ENCODE data around the gene SLC1A5. TPM values are rescaled to one million over a fixed set of nuclear protein-coding genes. Genes with fewer than 3 reads are reported as not detected.
"Not testable (repeated sequence)": the region's sequence is repeated elsewhere in the genome, so short reads cannot be mapped to it uniquely, and the experiment has no call there.

SLC1A5 gene
- polyA plus RNA-seq, 1 donor from 2014 or later, result 1.1 TPM

DNA sequence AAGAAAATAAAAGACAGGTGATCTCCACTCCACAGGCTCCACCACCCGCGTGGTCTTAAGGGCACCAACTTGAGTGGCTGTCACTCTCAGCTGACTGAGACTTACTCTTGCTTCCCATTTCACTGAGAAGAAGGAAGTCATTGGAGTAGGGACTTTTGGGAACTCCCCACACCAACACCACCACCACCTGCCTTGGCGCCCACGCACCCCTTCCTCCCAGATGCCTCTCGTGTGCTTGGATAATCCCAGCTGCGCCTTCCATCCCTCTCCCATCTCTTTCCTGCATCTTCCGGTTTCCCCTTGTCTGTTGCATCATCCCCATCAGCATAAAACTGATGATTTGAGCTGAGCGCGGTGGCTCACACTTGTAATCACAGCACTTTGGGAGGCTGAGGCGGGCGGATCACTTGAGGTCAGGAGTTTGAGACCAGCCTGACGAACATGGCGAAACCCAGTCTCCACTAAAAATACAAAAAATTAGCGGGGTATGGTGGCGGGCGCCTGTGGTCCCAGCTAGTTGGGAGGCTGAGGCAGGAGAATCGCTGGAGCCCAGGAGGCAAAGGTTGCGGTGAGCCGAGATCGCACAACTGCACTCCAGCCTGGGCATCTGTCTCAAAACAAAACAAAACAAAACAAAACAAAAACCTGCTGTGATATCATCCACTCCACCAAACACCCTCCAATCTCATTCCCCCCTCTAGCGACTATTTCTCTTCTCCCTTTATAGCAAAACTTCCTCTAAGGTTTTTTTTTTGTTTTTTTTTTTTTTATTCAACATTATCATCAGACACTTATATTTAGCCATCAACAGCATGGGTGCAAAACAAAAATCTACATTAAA lies 36.7 kb upstream of the SLC1A5 start:
- no peaks in the 10 kb centered on the region for H3K36me3 ChIP-seq (ENCODE audit: insufficient read depth, low read length)
- no peaks in the 10 kb centered on the region for H3K9me3 ChIP-seq (ENCODE audit: low read length)
- no peak overlapping the region for H2AFZ ChIP-seq (ENCODE audit: low read depth, low read length)
- no peaks in the 10 kb centered on the region for H4K20me1 ChIP-seq (ENCODE audit: insufficient read depth)
- no peak overlapping the region for H3K4me2 ChIP-seq (ENCODE audit: low read length)
- TF ChIP-seq, protein P1, sequence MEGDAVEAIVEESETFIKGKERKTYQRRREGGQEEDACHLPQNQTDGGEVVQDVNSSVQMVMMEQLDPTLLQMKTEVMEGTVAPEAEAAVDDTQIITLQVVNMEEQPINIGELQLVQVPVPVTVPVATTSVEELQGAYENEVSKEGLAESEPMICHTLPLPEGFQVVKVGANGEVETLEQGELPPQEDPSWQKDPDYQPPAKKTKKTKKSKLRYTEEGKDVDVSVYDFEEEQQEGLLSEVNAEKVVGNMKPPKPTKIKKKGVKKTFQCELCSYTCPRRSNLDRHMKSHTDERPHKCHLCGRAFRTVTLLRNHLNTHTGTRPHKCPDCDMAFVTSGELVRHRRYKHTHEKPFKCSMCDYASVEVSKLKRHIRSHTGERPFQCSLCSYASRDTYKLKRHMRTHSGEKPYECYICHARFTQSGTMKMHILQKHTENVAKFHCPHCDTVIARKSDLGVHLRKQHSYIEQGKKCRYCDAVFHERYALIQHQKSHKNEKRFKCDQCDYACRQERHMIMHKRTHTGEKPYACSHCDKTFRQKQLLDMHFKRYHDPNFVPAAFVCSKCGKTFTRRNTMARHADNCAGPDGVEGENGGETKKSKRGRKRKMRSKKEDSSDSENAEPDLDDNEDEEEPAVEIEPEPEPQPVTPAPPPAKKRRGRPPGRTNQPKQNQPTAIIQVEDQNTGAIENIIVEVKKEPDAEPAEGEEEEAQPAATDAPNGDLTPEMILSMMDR (IDR thresholded peaks at IDR 0.05; ENCODE audit: poor library complexity, severe bottlenecking), result no peak
- TF ChIP-seq POLR2AphosphoS5 (IDR thresholded peaks at IDR 0.05) (no peak), SMC3 (conservative IDR thresholded peaks at IDR 0.05; ENCODE audit: poor library complexity) (no peak), EZH2 (IDR thresholded peaks at IDR 0.05; ENCODE audit: borderline replicate concordance, insufficient read depth, low read length, poor library complexity, severe bottlenecking) (no peak), RAD21 (conservative IDR thresholded peaks at IDR 0.05) (no peak), EP300 (conservative IDR thresholded peaks at IDR 0.05; ENCODE audit: poor library complexity, severe bottlenecking) (no peak), MXI1 (conservative IDR thresholded peaks at IDR 0.05; ENCODE audit: poor library complexity, severe bottlenecking) (no peak), TAF1 (IDR thresholded peaks at IDR 0.05; ENCODE audit: low read depth) (no peak)
- TF ChIP-seq, protein P2, sequence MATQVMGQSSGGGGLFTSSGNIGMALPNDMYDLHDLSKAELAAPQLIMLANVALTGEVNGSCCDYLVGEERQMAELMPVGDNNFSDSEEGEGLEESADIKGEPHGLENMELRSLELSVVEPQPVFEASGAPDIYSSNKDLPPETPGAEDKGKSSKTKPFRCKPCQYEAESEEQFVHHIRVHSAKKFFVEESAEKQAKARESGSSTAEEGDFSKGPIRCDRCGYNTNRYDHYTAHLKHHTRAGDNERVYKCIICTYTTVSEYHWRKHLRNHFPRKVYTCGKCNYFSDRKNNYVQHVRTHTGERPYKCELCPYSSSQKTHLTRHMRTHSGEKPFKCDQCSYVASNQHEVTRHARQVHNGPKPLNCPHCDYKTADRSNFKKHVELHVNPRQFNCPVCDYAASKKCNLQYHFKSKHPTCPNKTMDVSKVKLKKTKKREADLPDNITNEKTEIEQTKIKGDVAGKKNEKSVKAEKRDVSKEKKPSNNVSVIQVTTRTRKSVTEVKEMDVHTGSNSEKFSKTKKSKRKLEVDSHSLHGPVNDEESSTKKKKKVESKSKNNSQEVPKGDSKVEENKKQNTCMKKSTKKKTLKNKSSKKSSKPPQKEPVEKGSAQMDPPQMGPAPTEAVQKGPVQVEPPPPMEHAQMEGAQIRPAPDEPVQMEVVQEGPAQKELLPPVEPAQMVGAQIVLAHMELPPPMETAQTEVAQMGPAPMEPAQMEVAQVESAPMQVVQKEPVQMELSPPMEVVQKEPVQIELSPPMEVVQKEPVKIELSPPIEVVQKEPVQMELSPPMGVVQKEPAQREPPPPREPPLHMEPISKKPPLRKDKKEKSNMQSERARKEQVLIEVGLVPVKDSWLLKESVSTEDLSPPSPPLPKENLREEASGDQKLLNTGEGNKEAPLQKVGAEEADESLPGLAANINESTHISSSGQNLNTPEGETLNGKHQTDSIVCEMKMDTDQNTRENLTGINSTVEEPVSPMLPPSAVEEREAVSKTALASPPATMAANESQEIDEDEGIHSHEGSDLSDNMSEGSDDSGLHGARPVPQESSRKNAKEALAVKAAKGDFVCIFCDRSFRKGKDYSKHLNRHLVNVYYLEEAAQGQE (IDR thresholded peaks at IDR 0.05; ENCODE audit: borderline replicate concordance), result no peak
- H3K4me3 ChIP-seq (ENCODE audit: low read length), result no peak overlapping the region
- H3K9me2 ChIP-seq (ENCODE audit: insufficient read depth, low read length), result no peaks in the 10 kb centered on the region
- H3K27me3 ChIP-seq (ENCODE audit: insufficient read depth, low read depth, low read length), result no peaks in the 10 kb centered on the region
- no peak overlapping the region for H3K27ac ChIP-seq (ENCODE audit: low read length)
- H3K79me2 ChIP-seq (replicated peaks; ENCODE audit: insufficient read depth, low read length), result no peaks in the 10 kb centered on the region
- no peak overlapping the region for H3K9ac ChIP-seq (ENCODE audit: low read length)
- no peaks in the 10 kb centered on the region for H3F3A ChIP-seq (ENCODE audit: insufficient read depth, low read length, poor library complexity, severe bottlenecking)

DNA sequence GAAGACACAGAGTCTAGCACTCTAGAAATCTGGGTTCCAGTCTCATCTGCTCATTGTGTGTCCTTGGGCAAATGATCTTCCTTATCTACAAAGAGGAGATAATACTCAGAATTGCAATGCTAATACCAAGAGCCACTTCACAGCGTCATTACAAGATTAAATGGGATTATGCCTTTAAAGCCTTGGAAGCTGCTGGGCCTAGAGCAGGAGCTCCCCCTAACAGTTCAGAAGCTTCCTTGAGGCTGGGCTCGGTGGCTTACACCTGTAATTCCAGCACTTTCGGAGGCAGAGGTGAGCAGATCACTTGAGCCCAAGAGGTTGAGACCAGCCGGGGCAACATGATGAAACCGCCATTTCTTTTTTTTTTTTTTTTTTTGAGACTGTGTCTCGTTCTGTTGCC lies 34.7 kb upstream of the SLC1A5 start:
- no peak overlapping the region for H3K27ac ChIP-seq (ENCODE audit: low read length)
- H2AFZ ChIP-seq (ENCODE audit: low read depth, low read length), result no peak overlapping the region
- H4K20me1 ChIP-seq (ENCODE audit: insufficient read depth), result no peaks in the 10 kb centered on the region
- no peaks in the 10 kb centered on the region for H3K9me3 ChIP-seq (ENCODE audit: low read length)
- H3K4me3 ChIP-seq (ENCODE audit: low read length), result no peak overlapping the region
- no peaks in the 10 kb centered on the region for H3K27me3 ChIP-seq (ENCODE audit: insufficient read depth, low read depth, low read length)
- no peak for TF ChIP-seq TAF1 (IDR thresholded peaks at IDR 0.05; ENCODE audit: low read depth)
- no peak for TF ChIP-seq SMC3 (conservative IDR thresholded peaks at IDR 0.05; ENCODE audit: poor library complexity)
- TF ChIP-seq, protein P1 (IDR thresholded peaks at IDR 0.05; ENCODE audit: poor library complexity, severe bottlenecking), result no peak
- TF ChIP-seq, protein P2 (IDR thresholded peaks at IDR 0.05; ENCODE audit: borderline replicate concordance), result no peak
- no peak for TF ChIP-seq EP300 (conservative IDR thresholded peaks at IDR 0.05; ENCODE audit: poor library complexity, severe bottlenecking)
- no peak for TF ChIP-seq EZH2 (IDR thresholded peaks at IDR 0.05; ENCODE audit: borderline replicate concordance, insufficient read depth, low read length, poor library complexity, severe bottlenecking)
- no peak for TF ChIP-seq POLR2AphosphoS5 (IDR thresholded peaks at IDR 0.05)
- no peaks in the 10 kb centered on the region for H3F3A ChIP-seq (ENCODE audit: insufficient read depth, low read length, poor library complexity, severe bottlenecking)
- H3K79me2 ChIP-seq (replicated peaks; ENCODE audit: insufficient read depth, low read length), result no peaks in the 10 kb centered on the region
- no peaks in the 10 kb centered on the region for H3K36me3 ChIP-seq (ENCODE audit: insufficient read depth, low read length)
- no peak overlapping the region for H3K4me2 ChIP-seq (ENCODE audit: low read length)
- H3K9me2 ChIP-seq (ENCODE audit: insufficient read depth, low read length), result no peaks in the 10 kb centered on the region
- no peak overlapping the region for H3K9ac ChIP-seq (ENCODE audit: low read length)

DNA sequence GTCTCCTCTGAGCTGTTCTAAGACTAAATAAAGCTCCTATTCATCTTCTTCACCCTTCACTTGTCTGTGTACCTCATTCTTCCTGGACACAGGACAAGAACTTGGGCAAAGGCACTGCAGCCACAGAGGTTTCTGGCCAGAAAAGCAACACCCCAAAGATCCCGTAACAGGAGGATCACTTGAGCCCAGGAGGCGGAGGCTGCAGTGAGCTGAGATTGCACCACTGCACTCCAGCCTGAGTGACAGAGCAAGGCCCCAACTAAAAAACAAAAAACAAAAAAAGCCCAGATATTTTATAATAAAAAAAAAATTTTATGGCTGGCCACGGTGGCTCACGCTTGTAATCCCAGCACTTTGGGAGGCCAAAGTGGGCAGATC lies 34.0 kb upstream of the SLC1A5 start:
- H3K36me3 ChIP-seq (ENCODE audit: insufficient read depth, low read length); H3K9me2 ChIP-seq (ENCODE audit: insufficient read depth, low read length); H3K79me2 ChIP-seq (replicated peaks; ENCODE audit: insufficient read depth, low read length); H2AFZ ChIP-seq (ENCODE audit: low read depth, low read length); H3K4me2 ChIP-seq (ENCODE audit: low read length); H4K20me1 ChIP-seq (ENCODE audit: insufficient read depth); H3K4me3 ChIP-seq (ENCODE audit: low read length); H3K9ac ChIP-seq (ENCODE audit: low read length); H3F3A ChIP-seq (ENCODE audit: insufficient read depth, low read length, poor library complexity, severe bottlenecking); H3K9me3 ChIP-seq (ENCODE audit: low read length); H3K27me3 ChIP-seq (ENCODE audit: insufficient read depth, low read depth, low read length); H3K27ac ChIP-seq (ENCODE audit: low read length): not testable (repeated sequence)
